ENCODE results near the gene ARHGDIA. TPM values are rescaled to one million over a fixed set of nuclear protein-coding genes. Genes with fewer than 3 reads are reported as not detected.

The ARHGDIA gene
- total RNA-seq, 4 donors from 2014 or later, result 31.2 to 350 (median 55.1) TPM

- intact Hi-C loops (cut with DNase I; ENCODE audit: low total_unique reads), result no loop called here
These were observed 37.8 kb downstream of the ARHGDIA start, which contains the start of gene MCRIP1 for GRCh38 chr17:81833160-81833920. MCRIP1 (minus strand) TSS chr17:81833291; CDS start chr17:81824506, 8,785 bp downstream.

DNA sequence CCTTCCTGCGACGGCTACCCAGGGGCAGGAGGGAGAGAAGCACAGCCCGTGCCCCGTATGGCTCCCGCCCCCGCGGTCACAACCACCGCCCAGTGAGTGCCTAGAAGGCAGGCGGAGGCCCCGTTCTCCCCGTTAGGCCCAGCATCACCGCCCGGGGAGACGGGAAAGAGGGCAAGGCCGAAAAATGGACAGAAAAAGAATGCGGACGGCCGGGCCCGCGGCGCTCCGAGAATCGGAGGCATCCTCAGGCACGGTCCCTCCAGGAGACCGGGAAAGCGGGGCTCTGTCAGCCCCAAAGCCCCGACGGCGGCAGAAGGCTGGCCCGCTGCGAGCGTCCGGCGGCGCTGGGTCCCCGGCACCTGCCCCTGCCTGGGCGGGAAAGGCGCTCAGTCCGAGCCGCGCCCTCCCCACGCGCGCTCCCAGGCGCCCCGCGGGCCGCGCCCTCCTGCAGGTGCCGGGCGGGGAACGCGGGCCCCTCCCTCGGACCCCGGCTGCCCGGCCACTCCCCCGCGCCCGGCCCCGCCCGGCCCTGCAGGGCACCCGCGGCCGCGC is 38.5 kb downstream of the ARHGDIA start:
- peaks cover 0 to 4% of the 10 kb centered on the region in 2 donors for H3K4me1 ChIP-seq
- H3K27ac ChIP-seq, result peak overlapping the region; percentile 72 to 82
- H3K36me3 ChIP-seq, result no peaks in the 10 kb centered on the region
- TF ChIP-seq POLR2A (IDR thresholded peaks at IDR 0.05), result no peak
- TF ChIP-seq, protein P1, sequence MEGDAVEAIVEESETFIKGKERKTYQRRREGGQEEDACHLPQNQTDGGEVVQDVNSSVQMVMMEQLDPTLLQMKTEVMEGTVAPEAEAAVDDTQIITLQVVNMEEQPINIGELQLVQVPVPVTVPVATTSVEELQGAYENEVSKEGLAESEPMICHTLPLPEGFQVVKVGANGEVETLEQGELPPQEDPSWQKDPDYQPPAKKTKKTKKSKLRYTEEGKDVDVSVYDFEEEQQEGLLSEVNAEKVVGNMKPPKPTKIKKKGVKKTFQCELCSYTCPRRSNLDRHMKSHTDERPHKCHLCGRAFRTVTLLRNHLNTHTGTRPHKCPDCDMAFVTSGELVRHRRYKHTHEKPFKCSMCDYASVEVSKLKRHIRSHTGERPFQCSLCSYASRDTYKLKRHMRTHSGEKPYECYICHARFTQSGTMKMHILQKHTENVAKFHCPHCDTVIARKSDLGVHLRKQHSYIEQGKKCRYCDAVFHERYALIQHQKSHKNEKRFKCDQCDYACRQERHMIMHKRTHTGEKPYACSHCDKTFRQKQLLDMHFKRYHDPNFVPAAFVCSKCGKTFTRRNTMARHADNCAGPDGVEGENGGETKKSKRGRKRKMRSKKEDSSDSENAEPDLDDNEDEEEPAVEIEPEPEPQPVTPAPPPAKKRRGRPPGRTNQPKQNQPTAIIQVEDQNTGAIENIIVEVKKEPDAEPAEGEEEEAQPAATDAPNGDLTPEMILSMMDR (IDR thresholded peaks at IDR 0.05), result no peak
- H3K4me3 ChIP-seq, result peak overlapping the region; percentile 81 to 87
- H3K9me3 ChIP-seq, result no peaks in the 10 kb centered on the region
- no peaks in the 10 kb centered on the region for H3K27me3 ChIP-seq
- DNase-seq, result no peak
- intact Hi-C loops (cut with DNase I; ENCODE audit: low total_unique reads), result no loop called here

More at GRCh38 chr17:81833160-81833920, 37.8 kb downstream of the ARHGDIA start, which contains the start of gene MCRIP1:
- Histone ChIP-seq H3K27ac (peak within 1 kb of the TSS; percentile 80 to 83), H3K4me3 (peak within 1 kb of the TSS; percentile 81 to 87), H3K27me3 (no peaks in the 10 kb centered on the region), H3K9me3 (no peaks in the 10 kb centered on the region), H3K36me3 (no peaks in the 10 kb centered on the region), H3K4me1 (peaks cover 0 to 4% of the 10 kb centered on the region in 2 donors)
- DNase-seq, result peak; percentile 93 to 96
- TF ChIP-seq POLR2A (IDR thresholded peaks at IDR 0.05), result peak; percentile 70 to 93
- TF ChIP-seq, protein P1 (IDR thresholded peaks at IDR 0.05), result peak in 1 of 4 experiments; percentile 5

DNA sequence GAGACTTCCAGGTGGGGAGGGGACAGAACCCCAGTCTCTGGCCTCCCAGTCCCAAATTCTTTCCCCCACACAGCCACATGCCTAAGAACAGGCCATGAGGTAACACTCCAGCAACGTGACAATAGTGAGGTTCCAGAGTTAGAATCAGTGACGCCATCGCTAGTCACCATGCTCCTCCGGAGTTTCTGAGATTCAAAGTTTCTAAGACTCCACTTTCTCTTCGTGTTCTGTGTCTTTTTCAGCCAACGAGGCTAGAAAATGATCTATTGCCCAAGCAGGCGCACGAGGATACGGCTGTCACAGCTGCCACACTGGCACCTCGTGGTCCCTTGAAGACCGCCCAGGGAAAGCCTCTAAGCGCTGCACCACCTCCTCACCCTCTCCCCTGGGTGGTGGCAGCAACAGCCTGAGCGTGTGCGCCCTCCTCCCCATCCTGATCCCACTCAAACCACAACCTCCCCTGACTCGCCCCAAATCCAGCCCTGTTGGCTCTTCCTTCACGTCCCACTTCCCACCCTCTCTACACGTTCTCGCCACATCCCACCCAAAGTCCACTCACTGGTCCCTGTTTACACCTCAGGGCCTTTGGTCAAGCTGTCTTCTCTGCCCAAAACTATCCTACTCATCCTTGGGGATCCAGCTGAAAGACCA is 39.1 kb downstream of the ARHGDIA start:
- H3K4me1 ChIP-seq, result peaks cover 0 to 4% of the 10 kb centered on the region in 2 donors
- no peaks in the 10 kb centered on the region for H3K9me3 ChIP-seq
- peak overlapping the region; percentile 72 to 82 for H3K27ac ChIP-seq
- no peaks in the 10 kb centered on the region for H3K27me3 ChIP-seq
- no peak for DNase-seq
- no peak for TF ChIP-seq POLR2A (IDR thresholded peaks at IDR 0.05)
- TF ChIP-seq, protein P1 (IDR thresholded peaks at IDR 0.05), result no peak
- intact Hi-C loops (cut with DNase I; ENCODE audit: low total_unique reads), result no loop called here
- no peaks in the 10 kb centered on the region for H3K36me3 ChIP-seq
- H3K4me3 ChIP-seq, result peak overlapping the region; percentile 81 to 87

DNA sequence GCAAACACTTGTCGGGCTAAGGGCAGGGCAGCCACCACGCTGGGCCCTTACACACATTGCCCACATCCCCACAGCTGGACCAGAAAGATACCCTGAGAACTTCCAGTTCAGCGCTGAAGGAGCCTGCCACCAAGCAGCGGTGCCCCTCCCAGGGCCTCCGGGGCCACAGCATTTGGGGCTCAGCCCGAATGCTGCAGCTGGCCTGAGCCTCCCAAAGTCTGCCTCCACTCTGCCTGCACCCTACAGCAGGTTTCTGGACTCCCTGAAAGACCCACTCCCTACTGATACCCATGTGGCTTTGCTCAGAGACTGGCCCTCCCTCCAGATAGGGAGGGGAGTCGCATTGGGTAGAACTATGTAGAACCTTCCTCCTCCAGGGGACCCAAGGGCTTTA is 39.6 kb downstream of the ARHGDIA start:
- H3K36me3 ChIP-seq, result no peaks in the 10 kb centered on the region
- H3K27me3 ChIP-seq, result no peaks in the 10 kb centered on the region
- H3K4me1 ChIP-seq, result peaks cover 0 to 4% of the 10 kb centered on the region in 2 donors
- H3K9me3 ChIP-seq, result no peaks in the 10 kb centered on the region
- intact Hi-C loops (cut with DNase I; ENCODE audit: low total_unique reads), result no loop called here
- no peak overlapping the region for H3K4me3 ChIP-seq
- no peak for DNase-seq
- TF ChIP-seq, protein P1 (IDR thresholded peaks at IDR 0.05), result no peak
- TF ChIP-seq POLR2A (IDR thresholded peaks at IDR 0.05), result no peak
- H3K27ac ChIP-seq, result no peak overlapping the region
